Ectodermal cell (in vitro differentiated cells): ENCODE data around the gene BTBD8.

Experiments
- H3K27ac ChIP-seq: 2 replicates; pipeline ENCODE4 v1.7.0; 2013; ENCODE audit warnings: mild to moderate bottlenecking, low read depth, low read length; ENCODE audit not compliant: insufficient read depth, poor library complexity, severe bottlenecking
- H3K27me3 ChIP-seq: 2 replicates; pipeline ENCODE4 v1.7.0; 2013; ENCODE audit warnings: mild to moderate bottlenecking, low read length; ENCODE audit not compliant: insufficient read depth, control insufficient read depth, poor library complexity, severe bottlenecking
- H3K36me3 ChIP-seq: one replicate; pipeline ENCODE4 v1.7.0; 2013; ENCODE audit warnings: low read length; ENCODE audit not compliant: control insufficient read depth, insufficient read depth
- H3K4me1 ChIP-seq: one replicate; pipeline ENCODE4 v1.7.0; 2013; ENCODE audit warnings: low read length; ENCODE audit not compliant: control insufficient read depth, insufficient read depth
- H3K4me3 ChIP-seq: 2 replicates; pipeline ENCODE4 v1.7.0; 2013; ENCODE audit warnings: low read depth, low read length, control low read depth; ENCODE audit not compliant: insufficient read depth
- H3K9me3 ChIP-seq: 2 replicates; pipeline ENCODE4 v1.7.0; 2013; ENCODE audit warnings: mild to moderate bottlenecking, low read length, moderate library complexity; ENCODE audit not compliant: control insufficient read depth
- whole genome bisulfite sequencing, 2 experiments: methylation state at CpG; one replicate each; pipeline ENCODE4 v1.1.7; 2013; ENCODE audit warnings: missing lambda C conversion rate in 2 of 2; 5-methylcytosine and 5-hydroxymethylcytosine counted together

BTBD8 gene

GRCh38 chr1:92184632-92185031 lies 104.5 kb downstream of the BTBD8 start:
- WGBS, 2 experiments, result 91% methylated on average over 1 of the region's 1 CpG; no CpG with 5 or more reads in 1 of the 2 experiments
- H3K9me3 ChIP-seq, result no peaks in the 10 kb centered on the region
- no peak overlapping the region for H3K4me3 ChIP-seq
- no peaks in the 10 kb centered on the region for H3K36me3 ChIP-seq
- H3K4me1 ChIP-seq, result no peaks in the 10 kb centered on the region
- no peak overlapping the region for H3K27ac ChIP-seq
- no peaks in the 10 kb centered on the region for H3K27me3 ChIP-seq

DNA sequence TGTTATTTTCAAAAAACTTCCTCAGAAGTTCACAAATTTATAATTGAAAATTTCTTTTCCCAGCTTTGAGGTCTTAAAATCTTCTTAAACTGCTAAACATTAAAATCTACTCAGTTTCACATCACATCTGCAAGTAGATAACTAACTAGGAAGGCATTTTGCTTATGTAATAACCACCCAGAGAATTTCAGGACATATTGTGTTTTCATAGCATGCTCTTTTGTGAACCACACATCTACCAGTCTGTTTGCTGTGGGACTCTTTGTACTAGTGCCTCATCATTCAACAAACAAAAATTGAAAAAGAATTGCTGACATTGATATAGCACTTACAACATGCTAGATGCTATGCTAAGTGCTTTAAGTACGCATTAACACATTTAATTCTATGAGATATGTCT lies 105.9 kb downstream of the BTBD8 start:
- Histone ChIP-seq H3K9me3 (no peaks in the 10 kb centered on the region), H3K4me1 (no peaks in the 10 kb centered on the region), H3K27me3 (no peaks in the 10 kb centered on the region), H3K36me3 (no peaks in the 10 kb centered on the region), H3K4me3 (no peak overlapping the region), H3K27ac (no peak overlapping the region)
- 100% methylated on average over 1 of the region's 1 CpG; no CpG with 5 or more reads in 1 of the 2 experiments for WGBS, 2 experiments

DNA sequence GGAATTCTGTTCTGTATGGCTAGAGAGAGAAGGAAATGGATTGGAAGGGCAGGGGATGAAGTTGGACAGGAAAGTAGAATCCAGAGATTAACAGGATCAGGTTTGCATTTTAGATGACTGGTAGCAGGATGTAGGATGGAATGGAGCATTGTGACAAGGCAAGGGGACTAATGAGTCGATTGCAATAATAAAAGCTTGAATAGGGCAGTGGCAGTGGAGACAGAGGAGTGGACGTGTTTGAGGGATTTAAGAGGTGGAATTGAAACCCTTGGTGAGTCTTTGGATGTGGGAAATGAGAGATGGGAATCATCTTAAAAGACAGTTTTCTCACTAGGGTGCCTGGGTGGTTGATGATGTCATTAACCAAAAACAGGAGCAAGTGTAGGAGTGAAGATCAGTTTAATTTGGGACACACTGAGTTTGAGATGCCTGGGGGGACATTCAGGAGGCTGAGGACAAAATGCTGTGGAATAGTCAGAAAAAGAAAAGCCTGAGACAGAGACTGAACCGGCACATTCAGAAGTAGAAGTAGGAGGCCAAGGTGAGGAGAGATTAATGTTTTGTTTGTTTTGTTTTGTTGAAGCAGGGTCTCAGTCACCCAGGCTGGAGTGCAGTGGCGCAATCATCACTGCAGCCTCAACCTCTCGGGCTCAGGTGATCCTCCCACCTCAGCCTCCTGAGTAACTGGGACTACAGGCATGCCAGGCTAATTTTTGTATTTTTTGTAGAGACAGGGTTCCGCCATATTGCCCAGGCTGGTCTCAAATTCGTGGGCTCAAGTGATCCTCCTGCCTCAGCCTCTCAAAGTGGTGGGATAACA lies 108.5 kb downstream of the BTBD8 start:
- Histone ChIP-seq H3K4me1 (no peaks in the 10 kb centered on the region), H3K27me3 (no peaks in the 10 kb centered on the region), H3K36me3 (no peaks in the 10 kb centered on the region), H3K27ac (no peak overlapping the region), H3K4me3 (no peak overlapping the region), H3K9me3 (no peaks in the 10 kb centered on the region)
- 87 to 88% methylated on average over 7 of the region's 7 CpGs for WGBS, 2 experiments

DNA sequence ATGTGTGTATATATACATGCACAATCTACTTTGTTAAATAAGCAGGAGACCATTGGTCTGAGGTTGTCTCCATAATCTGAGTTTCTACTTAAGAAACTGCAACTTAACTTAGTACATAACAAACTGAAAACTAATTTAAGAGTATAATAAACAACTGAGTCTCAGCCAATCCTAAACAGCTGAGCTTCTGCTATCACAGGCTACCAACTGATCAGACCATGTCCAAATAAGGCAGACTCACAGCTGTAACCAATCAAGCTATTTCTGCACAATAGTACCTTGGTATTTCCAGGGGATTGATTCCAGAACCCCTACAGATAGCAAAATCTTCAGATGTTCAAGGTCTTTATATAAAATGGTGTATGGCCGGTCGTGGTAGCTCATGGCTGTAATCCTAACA lies 111.6 kb downstream of the BTBD8 start:
- Histone ChIP-seq H3K9me3 (no peaks in the 10 kb centered on the region), H3K27ac (no peak overlapping the region), H3K4me1 (no peaks in the 10 kb centered on the region), H3K27me3 (no peaks in the 10 kb centered on the region), H3K4me3 (no peak overlapping the region), H3K36me3 (no peaks in the 10 kb centered on the region)
- WGBS, 2 experiments, result 91 to 97% methylated on average over 2 of the region's 2 CpGs

- Histone ChIP-seq H3K36me3 (no peaks in the 10 kb centered on the region), H3K9me3 (no peaks in the 10 kb centered on the region), H3K4me1 (no peaks in the 10 kb centered on the region), H3K4me3 (no peak overlapping the region), H3K27ac (no peak overlapping the region), H3K27me3 (no peaks in the 10 kb centered on the region)
- 90 to 95% methylated on average over 9 of the region's 9 CpGs for WGBS, 2 experiments
Observed at GRCh38 chr1:92192246-92192645, 112.1 kb downstream of the BTBD8 start.

DNA sequence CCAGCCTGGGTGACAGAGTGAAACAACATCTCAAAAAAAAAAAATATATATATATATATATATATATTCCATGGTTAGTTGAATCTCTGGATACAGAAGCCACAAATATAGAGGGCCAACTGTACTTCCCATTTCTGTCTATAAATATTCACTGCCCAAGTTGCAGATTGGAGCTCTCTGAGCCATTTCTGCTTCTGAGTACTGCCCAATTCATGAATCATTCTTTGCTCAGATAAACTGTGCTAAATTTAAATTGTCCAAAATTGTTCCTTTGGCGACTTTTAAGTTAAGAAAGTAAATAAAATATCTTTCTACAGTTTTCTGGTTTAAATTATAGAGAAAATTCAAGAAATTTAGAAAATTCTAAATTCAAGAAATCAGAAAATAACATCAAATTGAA lies 114.4 kb downstream of the BTBD8 start:
- no peak overlapping the region for H3K4me3 ChIP-seq
- H3K4me1 ChIP-seq, result no peaks in the 10 kb centered on the region
- H3K27me3 ChIP-seq, result no peaks in the 10 kb centered on the region
- no peaks in the 10 kb centered on the region for H3K36me3 ChIP-seq
- H3K27ac ChIP-seq, result no peak overlapping the region
- WGBS, 2 experiments, result no CpG with 5 or more reads among the region's 1 CpG
- H3K9me3 ChIP-seq, result no peaks in the 10 kb centered on the region

GRCh38 chr1:92201973-92202372 lies 121.8 kb downstream of the BTBD8 start:
- H3K4me3 ChIP-seq, result no peak overlapping the region
- H3K9me3 ChIP-seq, result no peaks in the 10 kb centered on the region
- WGBS, 2 experiments, result 86 to 88% methylated on average over 4 to 5 of the region's 5 CpGs
- no peaks in the 10 kb centered on the region for H3K27me3 ChIP-seq
- no peak overlapping the region for H3K27ac ChIP-seq
- no peaks in the 10 kb centered on the region for H3K4me1 ChIP-seq
- H3K36me3 ChIP-seq, result no peaks in the 10 kb centered on the region

DNA sequence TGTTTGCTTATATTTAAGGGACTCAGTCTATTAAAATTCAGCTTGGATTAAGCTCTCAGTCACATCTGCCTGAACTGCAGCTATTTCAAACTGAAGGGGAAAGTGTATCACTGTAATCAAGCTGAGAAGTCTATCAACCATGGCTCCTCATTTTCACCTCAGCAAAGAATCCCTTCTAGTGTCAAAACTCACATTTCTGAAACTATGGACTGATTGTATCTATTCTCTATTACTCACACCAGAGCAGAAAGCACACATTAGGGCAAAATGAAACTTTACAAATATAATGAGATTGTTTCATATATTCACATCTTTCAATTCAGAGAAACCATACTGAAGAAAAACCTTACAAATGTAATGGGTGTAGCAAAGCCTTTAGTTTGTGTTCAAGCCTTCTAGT lies 123.0 kb downstream of the BTBD8 start:
- Histone ChIP-seq H3K4me1 (no peaks in the 10 kb centered on the region), H3K36me3 (no peaks in the 10 kb centered on the region), H3K9me3 (no peaks in the 10 kb centered on the region), H3K27me3 (no peaks in the 10 kb centered on the region), H3K4me3 (no peak overlapping the region), H3K27ac (no peak overlapping the region)

GRCh38 chr1:92210701-92211100 lies 130.6 kb downstream of the BTBD8 start:
- Histone ChIP-seq H3K9me3 (no peaks in the 10 kb centered on the region), H3K27ac (no peak overlapping the region), H3K36me3 (no peaks in the 10 kb centered on the region), H3K4me1 (no peaks in the 10 kb centered on the region), H3K4me3 (no peak overlapping the region), H3K27me3 (no peaks in the 10 kb centered on the region)
- WGBS, 2 experiments, result 92 to 100% methylated on average over 2 of the region's 2 CpGs

- no peak overlapping the region for H3K27ac ChIP-seq
- no peaks in the 10 kb centered on the region for H3K27me3 ChIP-seq
- H3K36me3 ChIP-seq, result no peaks in the 10 kb centered on the region
- H3K9me3 ChIP-seq, result no peaks in the 10 kb centered on the region
- 91 to 100% methylated on average over 1 to 2 of the region's 2 CpGs for WGBS, 2 experiments
- no peaks in the 10 kb centered on the region for H3K4me1 ChIP-seq
- H3K4me3 ChIP-seq, result no peak overlapping the region
Observed at GRCh38 chr1:92211166-92211565, 131.0 kb downstream of the BTBD8 start.
